ENCODE measurements around the gene MDP1.

GRCh38 chr14:24187539-24187915, 28.3 kb downstream of the MDP1 start:
- TF ChIP-seq PATZ1 (CRISPR knock-in tag; IDR thresholded peaks at IDR 0.05; ENCODE audit: borderline replicate concordance) (no peak), ISL1 (CRISPR knock-in tag; IDR thresholded peaks at IDR 0.05) (no peak), BACH2 (CRISPR knock-in tag; IDR thresholded peaks at IDR 0.05; ENCODE audit: borderline replicate concordance) (no peak), CSRNP3 (CRISPR knock-in tag; IDR thresholded peaks at IDR 0.05) (no peak), RARB (CRISPR knock-in tag; IDR thresholded peaks at IDR 0.05) (no peak), ZFP30 (CRISPR knock-in tag; IDR thresholded peaks at IDR 0.05) (no peak), ARNTL (CRISPR knock-in tag; IDR thresholded peaks at IDR 0.05; ENCODE audit: borderline replicate concordance, low read depth) (no peak), POU6F1 (CRISPR knock-in tag; IDR thresholded peaks at IDR 0.05; ENCODE audit: borderline replicate concordance, low read depth) (no peak)

All from SK-N-SH treated with all-trans-retinoic acid at 6 μM for 48 hours (cell line).